Thyroid gland (tissue), 4 donors: ENCODE measurements around the gene SH2D3C. TPM values are rescaled to one million over a fixed set of nuclear protein-coding genes. Genes with fewer than 3 reads are reported as not detected.
A peak's percentile ranks its signal among the peaks of the same experiment; 100 is the strongest.

ENCODE experiments used
- DNase-seq, 2 donors: peaks; one replicate each; pipeline ENCODE4 v3.0.0-alpha.2; 2019
- H3K27ac ChIP-seq, 3 donors: fragments of 200-600 bp; sonication (generic); 1 replicate in 2 of 3; 2 replicates in 1 of 3; pipeline ENCODE4 v1.5.1; 2016 to 2019; ENCODE audit warnings: mild to moderate bottlenecking in 1 of 3, moderate library complexity in 1 of 3
- H3K27me3 ChIP-seq: fragments of 200-600 bp; sonication (generic); one replicate; pipeline ENCODE4 v1.5.1; 2019
- H3K36me3 ChIP-seq, 2 donors: fragments of 200-600 bp; sonication (generic); one replicate each; pipeline ENCODE4 v1.5.1; 2016 to 2019
- H3K4me1 ChIP-seq, 2 donors: fragments of 200-600 bp; sonication (generic); one replicate each; pipeline ENCODE4 v1.5.1; 2017 to 2019
- H3K4me3 ChIP-seq, 3 donors: fragments of 200-600 bp; sonication (generic); replicated peaks in 1 of 3; 1 replicate in 2 of 3; 2 replicates in 1 of 3; pipeline ENCODE4 v1.5.1; 2016; ENCODE audit warnings: mild to moderate bottlenecking in 1 of 3
- H3K9me3 ChIP-seq: fragments of 200-600 bp; sonication (generic); one replicate; pipeline ENCODE4 v1.5.1; 2017
- POLR2A ChIP-seq, 2 donors: fragments of 450-650 bp; IDR thresholded peaks; one replicate each; pipeline ENCODE4 v1.6.1; 2017; ENCODE audit warnings: antibody characterized with exemption in 2 of 2, mild to moderate bottlenecking in 2 of 2, moderate library complexity in 1 of 2
- whole genome bisulfite sequencing, 2 donors: methylation state at CpG; one replicate each; pipeline ENCODE4 v1.1.5; 2017; 5-methylcytosine and 5-hydroxymethylcytosine counted together
- intact Hi-C: fragments of 100-400 bp; cut with DNase I; formaldehyde crosslinking; loops from one replicate; pipeline ENCODE4 v1.15.1; 2023
- total RNA-seq, 4 donors: library from RNA; depleted of rRNA; stranded (reverse); fragments of >200 nt; gene quantifications; one replicate each; pipeline ENCODE4 v1.2.3, GENCODE V29; 2016
- TF ChIP-seq, protein P1 (sequence below), 6 experiments: fragments of 200-600 bp in 3 of 6; fragments of 450-650 bp in 3 of 6; sonication (generic) in 3 of 6; IDR thresholded peaks; one replicate each; pipeline ENCODE4 v1.5.1; 2016 to 2019; ENCODE audit warnings: antibody characterized with exemption in 6 of 6, mild to moderate bottlenecking in 2 of 6, inconsistent platforms in 1 of 6, moderate library complexity in 1 of 6

The SH2D3C gene
- total RNA-seq, 4 donors from 2014 or later = 10.0 to 24.9 (median 18.2) TPM

GRCh38 chr9:127729522-127730256, 48.8 kb downstream of the SH2D3C start:
- Histone ChIP-seq H3K27ac (no peak overlapping the region), H3K27me3 (no peaks in the 10 kb centered on the region), H3K4me3 (no peak overlapping the region), H3K4me1 (peaks cover 4 to 9% of the 10 kb centered on the region in 2 donors), H3K36me3 (peaks cover 0 to 4% of the 10 kb centered on the region in 2 donors), H3K9me3 (no peaks in the 10 kb centered on the region)
- TF ChIP-seq, protein P1, sequence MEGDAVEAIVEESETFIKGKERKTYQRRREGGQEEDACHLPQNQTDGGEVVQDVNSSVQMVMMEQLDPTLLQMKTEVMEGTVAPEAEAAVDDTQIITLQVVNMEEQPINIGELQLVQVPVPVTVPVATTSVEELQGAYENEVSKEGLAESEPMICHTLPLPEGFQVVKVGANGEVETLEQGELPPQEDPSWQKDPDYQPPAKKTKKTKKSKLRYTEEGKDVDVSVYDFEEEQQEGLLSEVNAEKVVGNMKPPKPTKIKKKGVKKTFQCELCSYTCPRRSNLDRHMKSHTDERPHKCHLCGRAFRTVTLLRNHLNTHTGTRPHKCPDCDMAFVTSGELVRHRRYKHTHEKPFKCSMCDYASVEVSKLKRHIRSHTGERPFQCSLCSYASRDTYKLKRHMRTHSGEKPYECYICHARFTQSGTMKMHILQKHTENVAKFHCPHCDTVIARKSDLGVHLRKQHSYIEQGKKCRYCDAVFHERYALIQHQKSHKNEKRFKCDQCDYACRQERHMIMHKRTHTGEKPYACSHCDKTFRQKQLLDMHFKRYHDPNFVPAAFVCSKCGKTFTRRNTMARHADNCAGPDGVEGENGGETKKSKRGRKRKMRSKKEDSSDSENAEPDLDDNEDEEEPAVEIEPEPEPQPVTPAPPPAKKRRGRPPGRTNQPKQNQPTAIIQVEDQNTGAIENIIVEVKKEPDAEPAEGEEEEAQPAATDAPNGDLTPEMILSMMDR (IDR thresholded peaks at IDR 0.05) = no peak
- no peak for TF ChIP-seq POLR2A (IDR thresholded peaks at IDR 0.05)
- WGBS, 2 donors = 91 to 93% methylated on average over 16 to 17 of the region's 18 CpGs
- no peak for DNase-seq
- intact Hi-C loops = loop anchor here (5.0 kb wide), 1 partner anchor 122 kb away; no protein-coding TSS in a partner anchor

GRCh38 chr9:127728808-127729207, 49.7 kb downstream of the SH2D3C start:
- DNase-seq = no peak
- intact Hi-C loops = no loop called here
- no peaks in the 10 kb centered on the region for H3K9me3 ChIP-seq
- no peak overlapping the region for H3K27ac ChIP-seq
- WGBS, 2 donors = 83 to 89% methylated on average over 8 of the region's 8 CpGs
- H3K27me3 ChIP-seq = no peaks in the 10 kb centered on the region
- TF ChIP-seq, protein P1 (IDR thresholded peaks at IDR 0.05) = no peak
- TF ChIP-seq POLR2A (IDR thresholded peaks at IDR 0.05) = no peak
- peaks cover 7 to 11% of the 10 kb centered on the region in 2 donors for H3K4me1 ChIP-seq
- peaks cover 0 to 4% of the 10 kb centered on the region in 2 donors for H3K36me3 ChIP-seq
- H3K4me3 ChIP-seq = no peak overlapping the region

GRCh38 chr9:127726871-127727270, 51.6 kb downstream of the SH2D3C start:
- DNase-seq = no peak
- no peaks in the 10 kb centered on the region for H3K27me3 ChIP-seq
- 74 to 84% methylated on average over 5 of the region's 8 CpGs for WGBS, 2 donors
- H3K36me3 ChIP-seq = peaks cover 0 to 3% of the 10 kb centered on the region in 2 donors
- H3K27ac ChIP-seq = no peak overlapping the region
- H3K4me3 ChIP-seq = no peak overlapping the region
- intact Hi-C loops = no loop called here
- TF ChIP-seq, protein P1 (IDR thresholded peaks at IDR 0.05) = no peak
- TF ChIP-seq POLR2A (IDR thresholded peaks at IDR 0.05) = no peak
- peaks cover 15 to 19% of the 10 kb centered on the region in 2 donors for H3K4me1 ChIP-seq
- H3K9me3 ChIP-seq = no peaks in the 10 kb centered on the region

DNA sequence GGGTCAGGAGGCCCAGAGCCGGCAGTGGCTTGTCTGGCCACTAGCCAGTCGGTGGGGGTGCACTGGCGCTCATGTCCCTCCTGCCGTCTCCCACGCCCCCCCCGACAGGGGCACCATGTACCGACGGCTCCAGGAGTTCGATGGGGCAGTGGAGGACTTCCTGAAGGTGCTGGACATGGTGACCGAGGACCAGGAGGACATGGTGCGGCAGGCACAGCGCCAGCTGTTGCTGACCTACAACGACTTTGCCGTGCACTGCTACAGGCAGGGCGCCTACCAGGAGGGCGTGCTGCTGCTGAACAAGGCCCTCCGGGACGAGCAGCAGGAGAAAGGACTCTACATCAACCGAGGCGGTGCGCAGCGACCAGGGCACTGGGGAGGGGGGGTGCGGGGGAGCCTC, 54.5 kb downstream of the SH2D3C start:
- TF ChIP-seq POLR2A (IDR thresholded peaks at IDR 0.05) = no peak
- TF ChIP-seq, protein P1 (IDR thresholded peaks at IDR 0.05) = no peak
- WGBS, 2 donors = 20 to 32% methylated on average over 18 to 22 of the region's 23 CpGs
- peak; percentile 79 to 80 for DNase-seq
- H3K4me3 ChIP-seq = no peak overlapping the region
- no peaks in the 10 kb centered on the region for H3K36me3 ChIP-seq
- H3K27me3 ChIP-seq = no peaks in the 10 kb centered on the region
- H3K27ac ChIP-seq = peak overlapping the region; percentile 34 to 65 (median 59)
- H3K9me3 ChIP-seq = no peaks in the 10 kb centered on the region
- intact Hi-C loops = no loop called here
- peaks cover 15 to 19% of the 10 kb centered on the region in 2 donors for H3K4me1 ChIP-seq

- no peaks in the 10 kb centered on the region for H3K27me3 ChIP-seq
- H3K27ac ChIP-seq = peak overlapping the region in 2 of 3 donors; percentile 59 to 65
- H3K4me3 ChIP-seq = no peak overlapping the region
- peaks cover 15 to 19% of the 10 kb centered on the region in 2 donors for H3K4me1 ChIP-seq
- intact Hi-C loops = no loop called here
- peak; percentile 70 to 72 for DNase-seq
- WGBS, 2 donors = 71% methylated on average over 4 to 5 of the region's 5 CpGs
- TF ChIP-seq, protein P1 (IDR thresholded peaks at IDR 0.05) = no peak
- no peak for TF ChIP-seq POLR2A (IDR thresholded peaks at IDR 0.05)
- H3K9me3 ChIP-seq = no peaks in the 10 kb centered on the region
- H3K36me3 ChIP-seq = no peaks in the 10 kb centered on the region
Measured at GRCh38 chr9:127723444-127723843, 55.0 kb downstream of the SH2D3C start.
